HG03025 (cell line): ENCODE measurements around the gene COX7A1.

Experiments used
- ATAC-seq: cut with Tn5 transposase; IDR thresholded peaks from one replicate; pipeline ENCODE4 v1.9.1; 2021; ENCODE audit warnings: mild to moderate bottlenecking, moderate library complexity; ENCODE audit not compliant: unreplicated experiment, low FRiP score

Gene COX7A1

GRCh38 chr19:36113894-36114720 is 38.1 kb downstream of the COX7A1 start:
- no peak for ATAC-seq

- no peak for ATAC-seq
Observed at GRCh38 chr19:36113425-36113824, 38.8 kb downstream of the COX7A1 start.

- ATAC-seq: no peak
Observed at GRCh38 chr19:36112678-36113077, 39.6 kb downstream of the COX7A1 start.

- ATAC-seq: no peak
Observed at GRCh38 chr19:36111200-36111539, 41.1 kb downstream of the COX7A1 start.

- no peak for ATAC-seq
Observed at GRCh38 chr19:36110487-36111199, 41.6 kb downstream of the COX7A1 start, which contains the start of gene OVOL3. Gene OVOL3, plus strand, starts transcription at chr19:36111143. Its CDS starts 60 bp downstream, at chr19:36111203.

GRCh38 chr19:36108684-36109083 is 43.6 kb downstream of the COX7A1 start:
- ATAC-seq: no peak

- no peak for ATAC-seq
Observed at GRCh38 chr19:36106991-36107390, 45.3 kb downstream of the COX7A1 start.

- no peak for ATAC-seq
Observed at GRCh38 chr19:36106441-36106840, 45.8 kb downstream of the COX7A1 start.

GRCh38 chr19:36103842-36104552 is 48.2 kb downstream of the COX7A1 start:
- no peak for ATAC-seq

GRCh38 chr19:36103040-36103626 is 49.1 kb downstream of the COX7A1 start:
- ATAC-seq: no peak

GRCh38 chr19:36101550-36102327 is 50.5 kb downstream of the COX7A1 start:
- ATAC-seq: no peak
